ENCODE data around the gene CRIP2.

The CRIP2 gene

GRCh38 chr14:105500726-105501101 lies 26.1 kb downstream of the CRIP2 start:
- no peak for DNase-seq

- DNase-seq, result no peak
Observed at GRCh38 chr14:105501504-105502291, 27.1 kb downstream of the CRIP2 start.

DNA sequence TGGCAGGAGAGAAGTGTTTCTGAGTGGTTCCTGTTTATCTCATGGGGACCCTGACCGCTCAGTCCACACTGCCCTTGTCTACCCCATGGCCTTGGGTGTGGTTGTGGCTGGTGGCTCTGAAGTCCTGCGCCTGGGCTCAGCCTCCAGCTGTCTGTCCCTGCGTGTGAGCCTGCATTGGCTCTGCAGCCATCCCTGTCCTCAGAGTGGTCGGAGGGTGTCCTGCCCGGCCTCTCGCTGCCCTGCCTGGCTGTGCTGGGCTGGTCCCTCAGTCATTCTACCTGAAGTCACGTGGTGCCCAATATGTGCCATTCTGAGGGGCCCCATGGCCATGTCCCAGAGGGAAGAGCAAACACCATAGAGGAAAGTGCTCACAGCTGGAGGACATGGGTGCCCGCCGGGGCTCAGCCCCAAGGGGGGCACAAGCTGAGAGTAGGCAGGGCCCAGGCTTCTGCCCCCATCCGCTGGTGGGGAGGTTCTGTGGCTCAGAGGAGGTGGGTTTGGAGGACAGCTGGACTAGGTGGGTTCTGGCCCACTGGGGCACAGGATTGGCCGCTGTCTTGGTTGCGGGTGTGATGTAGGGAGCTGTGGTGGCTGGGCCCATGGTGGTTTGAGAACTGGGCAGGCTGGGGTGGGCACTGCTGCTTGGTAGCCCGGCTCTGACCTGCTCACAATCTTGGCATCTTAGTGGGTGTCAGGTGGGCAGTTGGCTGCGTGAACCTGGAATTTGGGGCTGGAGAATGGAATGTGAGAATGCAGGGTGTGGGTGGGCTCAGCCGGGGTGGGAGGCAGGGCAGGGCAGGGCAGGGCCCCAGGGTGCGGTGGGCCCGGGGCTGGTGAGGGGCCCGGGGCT lies 28.1 kb downstream of the CRIP2 start:
- no peak for DNase-seq

- no peak for DNase-seq
Observed at GRCh38 chr14:105503296-105503640, 28.6 kb downstream of the CRIP2 start.

- DNase-seq, result no peak
Observed at GRCh38 chr14:105503935-105504692, 29.5 kb downstream of the CRIP2 start.

DNA sequence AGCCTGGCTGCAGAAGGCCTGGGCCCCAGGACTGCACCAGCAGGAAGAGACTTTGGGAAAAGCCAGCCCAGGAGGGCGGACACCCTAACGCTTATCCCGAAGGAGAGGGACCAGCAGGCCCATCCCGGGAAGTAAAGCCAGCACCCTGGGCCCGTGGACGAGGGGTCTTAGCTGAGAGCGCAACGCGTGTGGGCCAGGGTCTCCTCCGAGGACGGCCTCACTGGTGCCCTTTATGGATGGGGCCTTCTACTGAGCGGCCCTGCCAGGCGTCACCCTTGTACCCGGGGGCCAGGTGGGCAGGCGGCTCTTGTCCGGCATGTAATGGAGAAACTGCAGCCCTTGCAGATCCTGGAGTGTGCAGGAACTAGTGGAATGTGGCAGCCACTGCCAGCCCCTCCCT lies 30.5 kb downstream of the CRIP2 start:
- no peak for DNase-seq

- DNase-seq, result no peak
Observed at GRCh38 chr14:105507247-105507646, 32.6 kb downstream of the CRIP2 start.

GRCh38 chr14:105508069-105508468 lies 33.4 kb downstream of the CRIP2 start:
- DNase-seq, result no peak

- no peak for DNase-seq
Observed at GRCh38 chr14:105508601-105509000, 34.0 kb downstream of the CRIP2 start.

GRCh38 chr14:105517096-105517495 lies 42.5 kb downstream of the CRIP2 start:
- DNase-seq, result no peak

DNA sequence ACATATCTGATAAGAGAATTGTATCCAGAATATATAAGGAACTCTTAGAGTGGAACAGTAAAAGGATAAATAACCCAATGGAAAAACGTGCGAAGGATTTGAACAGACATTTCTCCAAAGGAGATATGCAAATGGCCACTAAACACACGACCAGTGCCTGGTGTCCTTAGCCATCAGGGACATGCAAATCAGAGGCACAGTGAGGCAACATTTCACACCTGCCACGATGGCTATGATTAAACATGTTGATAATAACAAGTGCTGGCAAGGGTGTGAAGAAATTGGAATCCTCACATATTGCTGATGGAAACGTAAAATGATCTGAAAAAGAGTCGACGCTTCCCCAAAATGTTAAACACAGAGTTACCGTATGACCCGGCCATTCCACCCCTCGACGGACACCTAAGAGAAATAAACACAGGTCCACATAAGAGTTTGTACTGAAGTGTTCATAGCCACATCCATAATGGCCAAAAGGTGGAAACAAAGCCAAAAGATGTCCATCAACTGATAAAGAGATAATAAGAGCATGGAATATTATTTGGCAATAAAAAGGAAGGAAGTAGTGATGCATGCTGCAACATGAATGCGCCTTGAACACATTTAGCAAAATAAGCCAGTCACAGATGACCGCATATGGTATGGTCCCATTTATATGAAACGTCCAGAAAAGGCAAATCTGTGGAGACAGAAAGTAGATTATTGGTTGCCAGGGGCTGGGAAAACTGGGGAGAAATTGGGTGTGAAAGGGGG lies 45.5 kb downstream of the CRIP2 start:
- DNase-seq, result no peak

- no peak for DNase-seq
Observed at GRCh38 chr14:105525326-105525725, 50.7 kb downstream of the CRIP2 start.

DNA sequence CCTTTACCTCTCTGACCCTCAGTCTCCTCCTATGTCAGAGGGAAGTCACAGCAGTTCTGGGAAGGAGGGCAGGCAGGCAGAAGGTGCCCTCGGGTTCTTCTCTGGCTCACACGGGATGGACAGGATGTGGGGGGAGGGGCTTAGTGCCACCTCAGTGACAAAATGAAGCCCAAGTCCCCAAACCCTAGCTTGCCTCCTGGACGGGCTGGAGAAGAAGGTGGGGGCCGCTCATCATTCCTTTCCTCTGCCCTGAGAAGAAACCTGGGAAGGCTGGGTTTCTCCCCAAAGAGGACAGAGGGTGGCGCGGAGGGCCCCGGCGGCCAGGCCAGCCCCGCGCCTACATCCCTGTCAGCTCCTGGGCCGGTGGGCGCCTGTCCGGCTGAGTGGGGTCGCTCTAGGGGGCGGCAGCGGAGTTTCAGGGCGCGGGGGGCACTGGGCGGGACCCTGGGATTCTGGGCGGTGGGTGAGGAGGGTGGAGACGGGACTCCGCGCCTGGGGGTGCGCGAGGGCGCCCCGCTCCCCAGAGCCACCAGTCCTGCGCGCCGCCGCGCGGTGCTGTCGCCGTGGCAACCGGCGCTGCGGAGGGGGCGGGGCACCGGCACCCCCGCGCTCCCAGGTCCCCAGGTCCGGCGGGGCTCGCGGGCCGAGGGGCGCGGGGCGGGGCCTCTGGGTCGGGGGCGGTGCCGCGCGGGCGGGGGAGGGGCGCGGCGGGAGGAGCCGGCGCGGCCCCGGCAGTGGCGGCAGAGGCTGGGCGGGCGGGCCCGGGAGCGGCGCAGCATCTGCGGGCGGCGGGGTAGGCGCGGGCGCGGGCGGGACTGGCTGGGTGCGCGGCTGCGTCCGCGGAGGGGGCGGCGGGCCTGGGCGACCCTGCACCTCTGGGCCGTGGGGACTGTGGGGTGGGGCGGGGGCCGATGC lies 51.5 kb downstream of the CRIP2 start, which contains the start of gene TMEM121:
TSS of gene TMEM121 (plus strand) at position 723 of the 915 bp plus-strand sequence. CDS start 2,252 bp downstream, outside the sequence.
- DNase-seq, result peak in 1 of 2 experiments; percentile 44

DNA sequence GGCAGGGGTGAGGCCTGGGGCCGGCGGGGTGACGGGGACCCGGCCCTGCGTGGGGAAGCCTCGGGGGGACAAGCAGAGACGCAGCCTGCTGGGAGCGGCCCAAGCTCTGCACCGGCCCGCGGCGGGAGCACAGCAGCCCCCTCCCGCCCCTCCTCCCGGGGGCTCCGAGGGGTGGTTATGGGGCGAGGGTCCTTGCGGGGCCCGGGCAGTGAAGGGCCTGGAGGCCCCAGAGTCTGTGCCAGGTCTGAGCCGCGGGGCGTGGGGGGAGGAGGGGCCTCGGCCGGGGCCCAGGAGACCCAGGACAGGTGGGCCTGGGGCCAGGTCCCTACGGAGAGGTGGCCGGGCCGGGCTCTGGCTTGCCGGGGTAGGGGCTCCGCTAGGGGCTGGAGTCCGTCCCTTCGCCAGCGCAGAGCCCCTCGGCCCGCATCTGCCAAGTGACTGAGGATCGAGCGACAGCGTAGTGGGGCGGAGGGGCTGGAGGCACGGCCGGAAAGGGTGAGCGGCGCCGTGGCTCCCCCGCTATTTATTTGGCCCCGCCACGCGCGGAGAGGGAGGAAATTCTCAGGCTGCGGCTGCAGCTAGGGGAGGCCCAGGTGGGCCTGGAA lies 52.3 kb downstream of the CRIP2 start:
- DNase-seq, result no peak

DNA sequence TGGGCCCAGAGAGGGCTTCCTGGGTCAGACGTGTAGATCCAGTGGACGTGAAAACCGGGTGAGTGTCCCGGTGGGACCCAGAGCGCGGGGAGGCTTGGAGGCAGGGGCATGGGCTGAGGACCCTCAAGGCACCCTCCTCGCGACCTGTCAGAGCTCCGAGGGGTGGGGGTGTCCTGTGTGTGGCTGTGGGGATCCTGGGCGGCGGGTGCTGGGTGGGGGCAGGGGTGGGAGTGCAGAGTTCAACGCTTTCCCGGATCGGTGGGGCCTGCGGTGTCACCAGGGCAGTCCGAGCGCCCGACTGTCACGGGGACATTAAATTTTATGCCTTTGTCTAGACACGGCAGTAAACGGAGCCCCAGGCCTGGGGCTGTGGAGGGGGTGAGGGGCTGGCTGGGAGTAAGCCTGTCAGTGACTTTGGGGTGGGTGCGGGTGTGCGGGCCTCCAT lies 52.8 kb downstream of the CRIP2 start:
- DNase-seq, result no peak

DNA sequence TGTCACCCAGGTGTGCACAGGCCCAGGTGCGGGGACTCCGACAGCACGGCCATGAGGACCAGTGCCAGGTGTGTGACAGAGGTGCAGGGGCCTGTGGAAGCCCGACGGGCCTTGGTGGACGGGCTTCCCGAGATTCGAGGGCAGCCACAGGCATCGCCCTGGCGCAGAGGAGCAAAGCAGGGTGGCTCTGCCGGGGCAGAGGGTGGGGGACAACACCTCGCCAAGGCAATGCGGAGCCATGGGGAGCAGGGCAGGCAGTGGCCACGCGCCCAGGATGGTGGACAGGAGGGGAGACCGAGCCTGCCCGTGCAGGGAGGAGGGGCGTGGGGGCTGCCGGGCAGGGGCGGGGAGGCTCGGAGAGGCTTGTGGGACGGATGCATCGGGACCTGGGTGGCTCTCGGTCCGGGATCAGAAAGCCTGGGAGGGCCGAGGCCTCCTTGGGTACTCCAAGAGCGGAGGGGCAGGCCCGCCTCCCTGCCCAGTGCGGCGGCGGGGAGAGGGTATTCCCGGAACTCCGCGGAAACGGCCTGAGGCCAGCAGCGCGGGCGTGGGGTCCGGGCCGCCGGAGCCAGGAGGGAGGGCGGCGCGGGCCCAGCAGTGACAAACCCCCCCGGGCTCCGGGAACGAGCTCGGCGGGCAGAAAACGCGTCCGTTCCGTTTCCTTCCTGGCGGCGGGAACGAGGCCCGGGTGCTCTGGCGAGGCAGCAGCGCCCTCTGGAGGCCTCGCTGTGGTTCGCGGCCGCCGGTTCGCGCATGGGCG lies 53.4 kb downstream of the CRIP2 start:
- DNase-seq, result peak; percentile 55 to 76

GRCh38 chr14:105528586-105529318 lies 54.1 kb downstream of the CRIP2 start:
- DNase-seq, result no peak

- no peak for DNase-seq
Observed at GRCh38 chr14:105529319-105529568, 54.6 kb downstream of the CRIP2 start.
